GM18517 (cell line): ENCODE data around the gene KDM4C.

Experiments
- ATAC-seq: cut with Tn5 transposase; IDR thresholded peaks from one replicate; pipeline ENCODE4 v1.9.1; 2021; ENCODE audit warnings: mild to moderate bottlenecking, moderate library complexity; ENCODE audit not compliant: unreplicated experiment

Gene KDM4C

GRCh38 chr9:6897898-6898302, 140.1 kb downstream of the KDM4C start:
- ATAC-seq: no peak

DNA sequence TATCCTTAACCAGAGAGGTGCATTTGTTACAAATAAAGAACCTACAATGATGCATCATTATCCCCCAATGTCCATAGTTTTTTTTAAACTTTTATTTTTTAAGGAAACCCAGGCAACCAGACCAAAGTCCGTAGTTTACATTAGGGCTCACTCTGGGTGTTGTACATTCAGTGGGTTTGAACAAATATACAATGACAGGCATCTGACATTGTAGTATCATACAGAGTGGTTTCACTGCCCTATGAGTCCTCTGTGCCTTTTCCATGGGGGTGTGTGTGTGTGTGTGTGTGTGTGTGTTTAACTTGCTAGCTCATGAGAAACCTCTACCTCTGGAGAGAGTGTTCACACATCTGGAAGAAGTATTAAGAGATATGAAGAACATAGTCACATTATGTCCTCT, 141.5 kb downstream of the KDM4C start:
- no peak for ATAC-seq

GRCh38 chr9:6900440-6900883, 142.7 kb downstream of the KDM4C start:
- no peak for ATAC-seq

- ATAC-seq: no peak
Observed at GRCh38 chr9:6901180-6901579, 143.4 kb downstream of the KDM4C start.

GRCh38 chr9:6902423-6902822, 144.7 kb downstream of the KDM4C start:
- no peak for ATAC-seq

- no peak for ATAC-seq
Observed at GRCh38 chr9:6904371-6904770, 146.6 kb downstream of the KDM4C start.

DNA sequence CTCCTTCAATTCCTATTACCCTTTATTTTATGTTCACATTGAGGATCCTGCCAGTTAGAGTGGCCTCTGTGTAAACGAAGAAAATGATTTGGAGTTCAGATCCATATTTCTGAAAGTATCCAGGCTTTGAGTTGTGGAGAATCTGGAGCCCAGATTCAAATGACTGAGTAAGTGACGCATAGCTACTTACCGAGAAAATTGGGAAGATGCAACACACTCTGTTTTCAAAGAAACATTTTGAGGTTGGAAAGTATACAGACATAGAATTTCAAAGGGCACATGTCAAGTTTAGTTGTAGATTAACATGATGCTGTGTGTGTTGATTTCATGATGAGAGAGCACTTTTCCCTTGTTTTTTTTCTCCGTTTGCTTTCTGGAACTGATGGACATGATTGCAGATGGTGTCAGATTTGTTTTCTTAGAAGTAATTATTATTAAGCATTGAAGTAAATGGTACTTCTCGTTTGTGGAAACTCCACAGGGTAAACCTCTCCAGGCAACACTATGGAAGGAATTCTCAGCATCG, 148.1 kb downstream of the KDM4C start:
- no peak for ATAC-seq

GRCh38 chr9:6907772-6908381, 150.1 kb downstream of the KDM4C start:
- ATAC-seq: no peak

DNA sequence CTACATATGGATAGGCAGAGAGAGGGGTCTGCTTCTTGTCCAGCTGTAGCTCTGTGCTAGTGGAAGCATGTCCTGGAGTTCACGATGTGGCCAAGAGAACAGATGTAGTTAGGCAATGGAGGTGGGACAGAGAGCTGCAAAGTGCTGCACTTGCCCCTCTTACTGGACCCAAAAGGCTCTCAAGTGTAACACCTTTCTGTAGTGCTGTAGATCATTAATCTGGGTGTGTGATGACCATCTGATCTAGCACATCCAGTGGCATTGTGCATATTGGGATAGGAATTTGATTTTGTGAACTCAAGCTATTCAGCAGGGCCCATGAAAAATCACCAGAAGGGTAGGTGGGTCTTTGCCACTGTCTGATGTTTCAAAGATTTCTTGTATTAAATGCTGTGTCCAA, 151.4 kb downstream of the KDM4C start:
- no peak for ATAC-seq

DNA sequence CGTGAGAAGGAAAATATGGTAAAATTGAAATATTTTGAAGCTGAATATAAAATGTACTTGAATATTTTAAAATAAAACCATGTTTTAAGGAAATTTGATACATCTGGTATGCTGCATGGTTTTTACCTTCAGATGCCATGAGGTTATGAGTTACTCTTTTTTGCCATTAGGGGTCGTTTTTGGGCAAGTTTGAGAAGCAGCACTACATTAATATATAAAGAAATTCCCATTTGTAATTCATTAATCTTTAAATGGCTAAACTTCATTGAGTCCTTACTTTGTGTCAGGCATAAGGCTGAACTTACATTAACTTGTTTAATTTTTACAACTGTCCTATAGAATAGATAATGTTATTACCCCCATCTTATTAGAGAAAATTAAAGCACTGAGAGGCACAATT, 152.3 kb downstream of the KDM4C start:
- ATAC-seq: no peak

DNA sequence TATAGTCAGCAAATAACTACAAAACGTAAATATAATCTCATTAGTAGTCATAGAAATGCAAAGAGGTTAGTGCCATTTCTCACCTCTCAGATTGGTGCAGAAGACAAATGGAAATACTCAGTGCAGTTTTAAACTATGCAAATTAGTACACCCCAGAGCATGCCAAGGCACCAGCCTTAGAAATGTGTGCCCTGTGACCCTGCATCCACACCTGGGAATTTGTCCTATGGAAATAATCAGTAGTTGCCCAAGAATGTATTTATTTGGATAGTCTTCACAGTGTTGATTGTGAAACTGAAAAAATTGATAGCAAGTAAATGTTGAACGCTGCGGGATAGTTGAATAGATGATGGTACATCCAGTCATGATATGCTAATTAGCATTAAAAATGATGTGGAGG, 152.7 kb downstream of the KDM4C start:
- no peak for ATAC-seq

GRCh38 chr9:6911901-6912638, 154.3 kb downstream of the KDM4C start:
- no peak for ATAC-seq

- no peak for ATAC-seq
Observed at GRCh38 chr9:6915635-6916034, 157.9 kb downstream of the KDM4C start.

DNA sequence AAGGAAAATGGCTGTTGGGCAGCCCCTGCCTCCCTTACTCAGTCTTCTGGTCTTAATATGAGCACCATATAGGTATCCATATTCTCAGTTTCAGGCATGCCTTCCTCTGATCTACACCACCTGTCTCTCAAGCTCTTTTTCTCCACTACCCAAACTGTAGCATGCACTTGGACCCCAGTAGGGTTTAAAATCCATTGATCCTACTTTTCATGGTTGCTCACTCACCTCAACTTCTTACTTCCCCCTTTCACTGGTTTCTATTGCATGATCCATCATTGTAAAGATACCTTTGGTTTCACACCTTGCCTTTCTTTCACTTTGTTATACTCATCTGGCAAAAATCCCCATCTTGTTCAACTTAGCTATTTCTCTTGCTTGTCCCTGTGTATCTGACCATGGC, 159.4 kb downstream of the KDM4C start:
- ATAC-seq: peak; percentile 95

DNA sequence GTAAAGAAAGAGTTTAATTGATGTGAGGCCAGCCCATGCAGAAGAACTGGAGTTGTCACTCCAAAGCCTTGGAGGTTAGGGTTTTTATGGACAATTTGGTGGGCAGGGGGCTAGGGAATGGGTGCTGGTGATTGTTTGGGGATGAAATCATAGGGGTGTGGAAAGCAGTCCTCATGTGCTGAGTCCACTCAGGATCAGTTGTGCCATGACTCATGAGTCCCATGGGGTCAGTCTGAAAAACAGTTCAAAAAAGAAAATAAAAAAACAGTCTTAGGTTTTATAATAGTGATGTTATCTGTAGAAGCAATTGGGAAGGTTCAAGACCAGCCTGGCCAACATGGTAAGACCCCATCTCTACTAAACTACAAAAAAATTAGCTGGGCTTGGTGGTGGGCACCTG, 162.3 kb downstream of the KDM4C start:
- no peak for ATAC-seq

DNA sequence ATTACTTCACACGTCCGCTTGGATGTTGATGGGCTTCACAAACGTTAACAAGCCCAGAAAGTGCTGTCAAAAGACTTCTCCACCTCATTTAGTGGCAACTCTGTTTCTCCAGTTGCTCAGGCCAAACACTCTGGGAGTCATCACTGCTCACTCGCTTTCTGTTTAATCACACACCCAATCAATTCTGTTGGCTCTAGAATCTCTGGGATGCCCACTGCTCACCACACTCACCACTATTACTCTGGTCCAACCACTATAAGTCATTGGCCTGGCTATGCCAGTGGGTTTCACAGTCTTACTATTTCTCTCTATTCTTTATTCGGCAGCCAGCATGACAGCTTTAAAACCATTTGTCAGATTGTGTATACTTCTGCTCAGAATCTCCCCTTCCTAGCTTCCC, 163.5 kb downstream of the KDM4C start:
- no peak for ATAC-seq

DNA sequence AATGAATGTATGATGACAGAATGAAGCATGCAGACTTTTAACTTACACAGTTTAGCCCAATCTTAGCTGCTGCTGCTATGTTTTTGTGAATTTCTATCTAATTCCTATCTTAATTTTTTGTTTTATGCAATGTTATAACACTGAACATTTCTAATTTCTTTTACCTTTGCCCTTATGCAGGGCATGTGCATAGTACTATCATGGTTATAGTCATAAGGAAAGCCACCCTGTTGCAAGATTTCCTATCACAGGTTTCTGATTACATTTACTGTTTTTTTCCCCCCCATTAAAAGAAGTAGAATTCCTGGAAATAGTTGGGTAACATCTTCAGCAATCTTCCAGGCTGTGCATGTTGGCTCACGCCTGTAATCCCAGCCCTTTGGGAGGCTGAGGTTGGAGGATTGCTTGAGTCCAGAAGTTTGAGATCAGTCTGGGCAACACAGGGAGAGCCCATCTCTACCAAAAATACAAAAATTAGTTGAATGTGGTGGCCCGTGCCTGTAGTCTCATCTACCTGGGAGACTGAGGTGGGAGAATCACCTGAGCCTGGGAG, 164.4 kb downstream of the KDM4C start:
- ATAC-seq: no peak

DNA sequence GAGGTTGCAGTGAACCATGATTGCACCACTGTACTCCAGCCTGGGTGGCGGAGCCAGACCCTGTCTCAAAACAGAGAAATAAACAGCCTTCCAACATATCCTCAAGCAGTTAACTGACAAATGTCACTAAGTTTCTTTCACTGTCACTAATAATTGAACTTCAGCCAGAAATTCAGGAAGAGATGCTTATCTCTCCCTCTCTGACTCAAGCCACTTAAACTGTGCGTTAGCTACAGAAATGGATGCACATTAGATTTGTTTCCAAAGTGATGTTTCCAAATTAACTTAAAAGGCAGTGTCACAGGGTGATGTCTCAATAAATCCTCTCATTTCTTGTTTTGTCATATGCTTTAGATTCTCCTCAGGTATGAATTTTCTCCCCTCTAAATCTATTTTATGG, 164.9 kb downstream of the KDM4C start:
- no peak for ATAC-seq

GRCh38 chr9:6923086-6923485, 165.3 kb downstream of the KDM4C start:
- ATAC-seq: no peak

DNA sequence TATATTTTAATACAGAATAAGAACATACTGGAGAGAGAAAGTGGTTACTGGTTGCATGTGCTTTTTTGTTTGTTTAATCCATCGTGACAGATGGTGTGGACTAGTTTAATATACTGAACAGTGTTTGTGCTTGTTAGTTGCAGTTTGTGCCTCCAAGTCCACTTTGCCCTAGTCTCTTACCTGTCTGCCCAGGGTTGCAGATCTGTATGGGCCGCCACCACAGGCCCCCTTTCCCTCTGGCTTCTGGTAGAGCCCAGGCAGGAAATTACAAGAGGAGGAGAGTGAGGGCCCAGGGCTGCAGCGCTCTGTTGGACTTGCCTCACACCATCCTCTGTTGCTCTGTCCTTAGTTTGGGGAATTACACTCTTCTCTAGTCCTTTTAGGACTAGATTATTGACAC, 166.4 kb downstream of the KDM4C start:
- no peak for ATAC-seq

DNA sequence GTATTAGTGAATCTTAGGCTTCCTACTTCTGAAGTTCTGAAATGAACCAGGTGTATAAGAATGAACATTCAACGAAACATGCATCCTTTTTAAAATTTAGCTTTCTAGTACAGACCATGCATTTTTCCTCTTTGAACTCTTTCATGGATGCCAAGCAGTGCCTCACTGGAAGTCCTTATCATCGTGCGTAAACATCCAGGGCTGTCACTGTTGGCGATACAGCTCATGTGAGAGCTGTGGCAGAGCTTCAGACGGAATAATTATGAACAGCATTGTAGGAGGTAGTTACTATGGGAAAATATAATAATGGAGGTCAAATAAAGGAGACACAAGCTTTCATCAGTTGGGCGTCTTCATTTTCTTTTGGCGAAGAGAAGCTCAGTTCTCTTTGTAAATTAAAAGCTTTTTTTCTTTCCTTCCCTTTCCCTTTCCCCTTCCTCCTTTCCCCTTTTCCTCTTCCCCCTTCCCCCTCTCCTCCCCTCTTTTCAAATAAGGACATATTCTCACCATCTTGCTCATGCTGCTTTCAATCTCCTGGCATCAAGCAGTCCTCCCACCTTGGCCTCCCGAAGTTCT, 167.3 kb downstream of the KDM4C start:
- no peak for ATAC-seq

DNA sequence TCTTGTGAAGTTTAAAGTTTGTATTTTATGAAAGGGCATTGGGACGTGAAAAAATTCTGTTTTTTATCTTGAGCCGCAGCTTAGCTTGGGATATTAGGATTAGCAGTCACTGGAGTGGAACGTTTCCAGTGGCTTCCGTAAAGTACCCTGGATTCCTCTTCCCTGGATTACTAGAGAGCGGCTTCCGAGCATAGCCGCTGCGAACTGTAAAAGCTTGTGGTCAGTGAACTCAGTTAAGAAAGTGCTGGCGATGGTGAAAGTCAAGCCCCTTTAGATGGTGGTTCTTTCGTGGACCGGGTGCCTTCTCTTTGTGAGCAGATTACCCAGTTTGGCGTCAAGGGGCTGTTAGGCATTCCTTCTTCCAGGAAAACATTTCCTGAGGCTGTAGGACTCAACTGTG, 168.1 kb downstream of the KDM4C start:
- ATAC-seq: no peak
